HG02885 (cell line): ENCODE data around the gene L1TD1.
"Not testable (repeated sequence)": the region's sequence is repeated elsewhere in the genome, so short reads cannot be mapped to it uniquely, and the experiment has no call there.

ENCODE experiments used
- ATAC-seq: cut with Tn5 transposase; IDR thresholded peaks from one replicate; pipeline ENCODE4 v1.9.1; 2021; ENCODE audit warnings: mild to moderate bottlenecking; ENCODE audit not compliant: unreplicated experiment, poor library complexity

L1TD1 gene

GRCh38 chr1:62194651-62195544 is at the start of gene L1TD1:
TSS of gene L1TD1 (plus strand) at chr1:62194849. CDS start at chr1:62206629, 11,780 bp downstream.
- no peak for ATAC-seq

- peak; percentile 62 for ATAC-seq
These were observed 34.7 kb upstream of the L1TD1 start for GRCh38 chr1:62159940-62160348.

GRCh38 chr1:62161711-62162110 is 32.9 kb upstream of the L1TD1 start:
- no peak for ATAC-seq

- ATAC-seq, result not testable (repeated sequence)
These were observed 24.3 kb upstream of the L1TD1 start for GRCh38 chr1:62170380-62170779.

- ATAC-seq, result no peak
These were observed 19.0 kb upstream of the L1TD1 start for GRCh38 chr1:62175568-62176179.

- no peak for ATAC-seq
These were observed 17.9 kb upstream of the L1TD1 start for GRCh38 chr1:62176597-62177312.

GRCh38 chr1:62177621-62178020 is 17.0 kb upstream of the L1TD1 start:
- no peak for ATAC-seq

GRCh38 chr1:62178372-62178771 is 16.3 kb upstream of the L1TD1 start:
- ATAC-seq, result no peak

- ATAC-seq, result not testable (repeated sequence)
These were observed 14.6 kb upstream of the L1TD1 start for GRCh38 chr1:62180054-62180453.

GRCh38 chr1:62180639-62181038 is 14.0 kb upstream of the L1TD1 start:
- ATAC-seq, result no peak

- no peak for ATAC-seq
These were observed 13.1 kb upstream of the L1TD1 start for GRCh38 chr1:62181532-62181931.

- not testable (repeated sequence) for ATAC-seq
These were observed 12.5 kb upstream of the L1TD1 start for GRCh38 chr1:62182157-62182556.

GRCh38 chr1:62183164-62184020 is 11.3 kb upstream of the L1TD1 start:
- not testable (repeated sequence) for ATAC-seq

GRCh38 chr1:62184336-62184735 is 10.3 kb upstream of the L1TD1 start:
- no peak for ATAC-seq

GRCh38 chr1:62185233-62185632 is 9.4 kb upstream of the L1TD1 start:
- ATAC-seq, result not testable (repeated sequence)

GRCh38 chr1:62185677-62186076 is 9.0 kb upstream of the L1TD1 start:
- no peak for ATAC-seq

- ATAC-seq, result no peak
These were observed 7.1 kb upstream of the L1TD1 start for GRCh38 chr1:62187548-62187947.

GRCh38 chr1:62188111-62188510 is 6.5 kb upstream of the L1TD1 start:
- no peak for ATAC-seq

- ATAC-seq, result no peak
These were observed 1.5 kb downstream of the L1TD1 start for GRCh38 chr1:62196086-62196690.
